Smooth muscle cell of the umbilical artery (primary cell): ENCODE data around the gene LTB4R2. TPM values are rescaled to one million over a fixed set of nuclear protein-coding genes. Genes with fewer than 3 reads are reported as not detected.

Experiments
- total RNA-seq: library from RNA; depleted of rRNA; stranded (reverse); fragments of >200 nt; gene quantifications from 2 replicates; pipeline ENCODE4 v1.2.3, GENCODE V29; 2014

LTB4R2 gene, protein sequence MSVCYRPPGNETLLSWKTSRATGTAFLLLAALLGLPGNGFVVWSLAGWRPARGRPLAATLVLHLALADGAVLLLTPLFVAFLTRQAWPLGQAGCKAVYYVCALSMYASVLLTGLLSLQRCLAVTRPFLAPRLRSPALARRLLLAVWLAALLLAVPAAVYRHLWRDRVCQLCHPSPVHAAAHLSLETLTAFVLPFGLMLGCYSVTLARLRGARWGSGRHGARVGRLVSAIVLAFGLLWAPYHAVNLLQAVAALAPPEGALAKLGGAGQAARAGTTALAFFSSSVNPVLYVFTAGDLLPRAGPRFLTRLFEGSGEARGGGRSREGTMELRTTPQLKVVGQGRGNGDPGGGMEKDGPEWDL
- 2.1 and 3.5 TPM in 2 replicates for total RNA-seq

DNA sequence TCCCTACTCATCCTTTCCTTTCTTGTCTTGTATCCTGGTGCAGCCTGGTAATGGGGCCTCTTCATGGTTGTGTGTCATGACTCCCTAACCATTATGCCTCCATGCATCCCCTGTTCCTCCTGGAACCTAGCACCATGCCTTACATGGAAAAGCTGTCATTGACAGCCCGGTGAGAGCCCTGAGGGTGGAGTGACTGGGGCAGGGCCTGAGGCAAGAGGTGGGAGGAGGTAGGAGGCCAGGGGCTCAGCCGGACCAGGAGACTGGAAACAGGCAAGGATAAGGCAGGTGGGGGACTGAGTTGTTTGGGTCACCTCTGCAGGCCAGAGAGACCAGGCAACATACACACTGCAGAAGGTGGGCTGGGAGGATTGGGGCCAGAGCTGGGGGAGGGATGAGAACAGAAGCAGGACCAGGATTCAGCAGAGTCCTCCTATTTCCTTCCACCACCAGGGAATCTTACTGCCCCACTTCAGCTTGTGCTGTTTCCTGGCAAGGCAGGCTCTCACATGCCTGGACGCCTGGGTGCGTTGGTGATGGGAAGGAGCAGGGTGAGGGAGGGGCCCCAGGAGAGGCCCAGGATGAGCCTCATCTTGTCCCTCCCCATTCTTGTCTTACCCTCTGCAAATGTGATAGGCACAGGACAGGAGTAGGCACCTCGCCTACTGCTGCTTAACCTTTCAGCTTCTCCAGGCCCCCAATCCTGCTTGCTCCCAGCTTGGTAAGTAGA, at the start of gene LTB4R2:
TSS of gene LTB4R2 (plus strand) at position 603 of the 727 bp plus-strand sequence. CDS start 525 bp downstream, outside the sequence.

GRCh38 chr14:24262821-24263733, 46.9 kb upstream of the LTB4R2 start, which contains the start of gene TGM1:
Gene TGM1, minus strand, starts transcription at chr14:24263177. Its CDS starts 825 bp downstream, at chr14:24262352.

DNA sequence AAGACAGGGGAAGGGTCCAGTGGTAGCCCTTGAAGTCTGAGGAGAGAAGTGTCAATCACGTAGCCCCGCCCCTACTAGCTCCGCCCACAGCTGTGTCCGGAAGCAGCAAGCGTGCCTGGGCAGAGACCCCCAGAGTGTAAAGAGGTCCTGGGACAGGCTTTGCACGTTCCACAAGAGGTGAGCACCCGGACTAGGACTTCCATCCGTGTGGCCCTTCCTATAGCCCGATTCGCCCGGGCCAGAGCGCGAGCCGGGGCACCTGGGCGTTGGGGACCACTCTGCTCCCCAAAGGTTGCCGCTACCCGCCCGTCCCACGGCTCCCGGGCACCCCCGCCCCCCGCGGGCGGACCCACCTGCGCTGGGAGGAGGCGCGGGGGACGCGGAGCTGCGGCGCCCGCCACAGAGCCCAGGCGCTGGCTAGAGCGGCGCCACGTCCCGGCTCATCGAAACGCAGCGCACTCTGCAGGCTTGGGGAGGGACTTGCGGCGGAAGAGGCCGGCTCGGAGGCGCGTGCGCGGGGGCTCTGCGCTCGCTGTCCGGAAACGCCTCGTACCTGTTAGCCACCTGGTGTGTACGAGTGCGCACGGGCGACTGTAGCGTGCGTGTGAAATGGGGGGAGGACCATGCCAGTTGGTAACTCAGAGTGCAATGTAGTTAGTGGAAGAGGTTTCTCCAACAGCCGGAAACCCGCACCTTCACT, 38.7 kb upstream of the LTB4R2 start, which contains the start of gene RABGGTA:
TSS of gene RABGGTA (minus strand) at position 464 of the 700 bp plus-strand sequence. CDS start 482 bp downstream, outside the sequence.

GRCh38 chr14:24299255-24300191, 10.4 kb upstream of the LTB4R2 start, which contains the start of the genes DHRS1 and NOP9:
Gene DHRS1, minus strand, starts transcription at chr14:24299780. Its CDS starts 674 bp downstream, at chr14:24299106.
Gene NOP9, plus strand, starts transcription at chr14:24299850. Its CDS starts 105 bp downstream, at chr14:24299955.

DNA sequence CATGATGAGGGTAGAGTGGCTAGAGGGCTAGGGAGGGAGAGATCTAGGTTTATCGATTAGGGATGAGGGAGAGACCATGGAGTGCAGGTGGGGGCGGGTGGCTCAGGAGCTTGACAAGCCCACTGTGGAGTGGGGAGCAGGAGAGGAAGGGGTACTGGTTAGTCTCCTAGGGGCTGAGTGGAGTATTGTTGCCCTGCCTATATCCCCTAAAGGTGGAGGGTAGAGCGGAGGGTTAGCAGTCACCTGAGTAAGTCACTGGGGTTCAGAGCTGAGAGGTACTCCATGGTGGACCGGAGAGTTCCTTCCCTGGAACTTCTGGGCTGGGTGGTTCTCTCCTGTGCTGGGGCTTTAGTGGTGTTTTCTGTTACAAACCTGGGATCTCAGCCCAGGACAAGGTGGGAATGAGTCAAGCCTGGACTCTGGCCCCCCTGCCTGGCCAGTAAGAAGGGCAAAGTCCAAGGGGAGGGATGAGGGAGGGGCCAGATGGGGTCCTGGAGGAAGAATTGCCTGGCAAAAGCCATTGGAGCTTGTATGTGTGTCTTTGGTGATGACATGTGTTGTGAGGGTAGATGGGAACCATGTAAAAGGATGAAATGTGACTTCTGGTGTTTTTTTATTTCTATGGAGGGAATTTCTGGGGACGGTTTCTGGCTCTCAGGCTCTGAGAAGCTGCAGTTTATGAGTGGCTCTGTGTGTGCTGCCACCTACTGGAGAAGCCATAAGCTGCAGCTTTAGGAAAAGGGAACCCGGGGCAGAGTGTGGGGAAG, 2.2 kb upstream of the LTB4R2 start, which contains the start of gene CIDEB:
TSS of gene CIDEB (minus strand) at position 403 of the 767 bp plus-strand sequence. CDS start at position 284, 119 bp downstream.

DNA sequence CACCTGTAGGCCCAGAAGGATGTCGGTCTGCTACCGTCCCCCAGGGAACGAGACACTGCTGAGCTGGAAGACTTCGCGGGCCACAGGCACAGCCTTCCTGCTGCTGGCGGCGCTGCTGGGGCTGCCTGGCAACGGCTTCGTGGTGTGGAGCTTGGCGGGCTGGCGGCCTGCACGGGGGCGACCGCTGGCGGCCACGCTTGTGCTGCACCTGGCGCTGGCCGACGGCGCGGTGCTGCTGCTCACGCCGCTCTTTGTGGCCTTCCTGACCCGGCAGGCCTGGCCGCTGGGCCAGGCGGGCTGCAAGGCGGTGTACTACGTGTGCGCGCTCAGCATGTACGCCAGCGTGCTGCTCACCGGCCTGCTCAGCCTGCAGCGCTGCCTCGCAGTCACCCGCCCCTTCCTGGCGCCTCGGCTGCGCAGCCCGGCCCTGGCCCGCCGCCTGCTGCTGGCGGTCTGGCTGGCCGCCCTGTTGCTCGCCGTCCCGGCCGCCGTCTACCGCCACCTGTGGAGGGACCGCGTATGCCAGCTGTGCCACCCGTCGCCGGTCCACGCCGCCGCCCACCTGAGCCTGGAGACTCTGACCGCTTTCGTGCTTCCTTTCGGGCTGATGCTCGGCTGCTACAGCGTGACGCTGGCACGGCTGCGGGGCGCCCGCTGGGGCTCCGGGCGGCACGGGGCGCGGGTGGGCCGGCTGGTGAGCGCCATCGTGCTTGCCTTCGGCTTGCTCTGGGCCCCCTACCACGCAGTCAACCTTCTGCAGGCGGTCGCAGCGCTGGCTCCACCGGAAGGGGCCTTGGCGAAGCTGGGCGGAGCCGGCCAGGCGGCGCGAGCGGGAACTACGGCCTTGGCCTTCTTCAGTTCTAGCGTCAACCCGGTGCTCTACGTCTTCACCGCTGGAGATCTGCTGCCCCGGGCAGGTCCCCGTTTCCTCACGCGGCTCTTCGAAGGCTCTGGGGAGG, 985 bp downstream of the LTB4R2 start, which contains the start of gene LTB4R:
TSS of gene LTB4R (plus strand) at position 857 of the 959 bp plus-strand sequence. CDS start 4,150 bp downstream, outside the sequence.

DNA sequence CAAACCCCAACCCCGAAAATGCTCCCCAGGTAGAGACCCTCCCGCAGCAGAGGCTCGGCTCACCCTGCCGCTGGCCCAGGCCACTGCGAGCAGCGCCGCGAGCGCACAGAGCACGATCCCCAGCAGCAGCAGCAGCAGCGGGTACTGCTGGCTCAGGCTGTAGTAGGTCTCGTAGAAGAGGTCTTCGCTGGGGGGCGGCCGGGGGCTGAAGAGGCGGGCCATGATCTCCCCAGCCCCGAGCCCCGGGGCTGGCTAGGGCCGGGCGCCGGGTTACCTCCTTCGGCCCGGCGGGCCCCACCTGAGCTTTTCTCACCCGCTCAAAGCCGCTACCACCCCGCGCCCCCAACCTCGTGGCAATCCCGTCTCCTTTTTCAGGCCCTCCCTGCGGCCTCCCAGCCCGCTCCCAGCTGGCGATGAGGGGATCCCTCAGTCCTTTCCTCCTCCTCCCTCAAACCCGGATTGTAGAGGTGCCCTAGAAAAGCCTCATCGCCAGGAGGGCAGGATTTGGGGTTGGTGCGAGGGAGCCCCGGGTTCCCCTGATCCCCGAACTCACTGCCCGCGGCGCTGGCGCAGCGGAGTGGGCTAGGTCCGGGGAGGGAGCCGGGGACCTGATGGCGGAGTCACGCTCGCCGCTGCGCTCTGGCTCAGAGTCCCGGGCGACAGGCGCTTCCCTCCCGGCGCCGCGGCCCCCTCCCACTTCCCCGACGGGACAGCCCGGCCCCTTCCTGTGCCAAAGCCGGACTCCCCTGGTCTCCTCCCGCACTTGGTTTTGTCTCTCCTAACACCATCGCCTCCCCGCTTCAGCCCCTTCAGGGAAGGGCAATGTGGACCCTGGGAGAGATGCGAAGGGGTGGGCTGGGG, 24.7 kb downstream of the LTB4R2 start, which contains the start of gene ADCY4:
TSS of gene ADCY4 (minus strand) at position 641 of the 861 bp plus-strand sequence. CDS start at position 222, 419 bp downstream.

GRCh38 chr14:24339284-24340151, 29.6 kb downstream of the LTB4R2 start, which contains the start of gene RIPK3:
Gene RIPK3, minus strand, starts transcription at chr14:24339991. Its CDS starts 165 bp downstream, at chr14:24339826.

Other genes with a start within 250 kb of the LTB4R2 start
- not detected in 2 replicates for gene CPNE6, start 238.6 kb upstream of the LTB4R2 start, total RNA-seq
- 26.7 TPM in 2 replicates for gene PCK2, start 215.8 kb upstream of the LTB4R2 start, total RNA-seq
- 48.4 and 54.9 TPM in 2 replicates for gene DCAF11, start 195.4 kb upstream of the LTB4R2 start, total RNA-seq
- 0.30 and 0.69 TPM in 2 replicates for gene NRL, start 195.2 kb upstream of the LTB4R2 start, total RNA-seq
- not detected in 2 replicates for gene FITM1, start 179.5 kb upstream of the LTB4R2 start, total RNA-seq
- gene PSME1, start 173.9 kb upstream of the LTB4R2 start, total RNA-seq, result 81.2 and 85.5 TPM in 2 replicates
- gene EMC9, start 168.5 kb upstream of the LTB4R2 start, total RNA-seq, result 10.4 and 16.6 TPM in 2 replicates
- gene PSME2, start 163.5 kb upstream of the LTB4R2 start, total RNA-seq, result 63.5 and 65.1 TPM in 2 replicates
- gene RNF31, start 162.6 kb upstream of the LTB4R2 start, total RNA-seq, result 28.5 and 44.6 TPM in 2 replicates
- gene IRF9, start 148.9 kb upstream of the LTB4R2 start, total RNA-seq, result 30.5 and 42.5 TPM in 2 replicates
- gene REC8, start 138.1 kb upstream of the LTB4R2 start, total RNA-seq, result 1.2 and 1.7 TPM in 2 replicates
- gene IPO4, start 121.3 kb upstream of the LTB4R2 start, total RNA-seq, result 36.2 and 52.9 TPM in 2 replicates
- 90.6 and 92.9 TPM in 2 replicates for gene TM9SF1, start 114.7 kb upstream of the LTB4R2 start, total RNA-seq
- 0.14 and 0.30 TPM in 2 replicates for gene TSSK4, start 104.4 kb upstream of the LTB4R2 start, total RNA-seq
- gene CHMP4A, start 96.7 kb upstream of the LTB4R2 start, total RNA-seq, result 26.1 and 33.1 TPM in 2 replicates
- 7.9 and 20.5 TPM in 2 replicates for gene MDP1, start 94.1 kb upstream of the LTB4R2 start, total RNA-seq
- 158 and 162 TPM in 2 replicates for gene NEDD8, start 77.8 kb upstream of the LTB4R2 start, total RNA-seq
- 66.8 and 89.7 TPM in 2 replicates for gene GMPR2, start 77.2 kb upstream of the LTB4R2 start, total RNA-seq
- 45.1 and 49.5 TPM in 2 replicates for gene TINF2, start 67.5 kb upstream of the LTB4R2 start, total RNA-seq
- gene TGM1, start 47.0 kb upstream of the LTB4R2 start, total RNA-seq, result 0.74 and 2.1 TPM in 2 replicates
- 29.7 and 35.2 TPM in 2 replicates for gene RABGGTA, start 38.5 kb upstream of the LTB4R2 start, total RNA-seq
- 14.9 and 23.2 TPM in 2 replicates for gene DHRS1, start 10.4 kb upstream of the LTB4R2 start, total RNA-seq
- gene NOP9, start 10.3 kb upstream of the LTB4R2 start, total RNA-seq, result 19.6 and 23.9 TPM in 2 replicates
- 0.59 and 0.69 TPM in 2 replicates for gene CIDEB, start 2.2 kb upstream of the LTB4R2 start, total RNA-seq
- 0.59 and 0.78 TPM in 2 replicates for gene LTB4R, start 1.4 kb downstream of the LTB4R2 start, total RNA-seq
- gene ADCY4, start 24.9 kb downstream of the LTB4R2 start, total RNA-seq, result 0.59 and 0.97 TPM in 2 replicates
- not detected in 2 replicates for gene RIPK3, start 29.9 kb downstream of the LTB4R2 start, total RNA-seq
- 29.7 and 36.8 TPM in 2 replicates for gene NFATC4, start 58.0 kb downstream of the LTB4R2 start, total RNA-seq
- 1.2 and 3.0 TPM in 2 replicates for gene NYNRIN, start 88.9 kb downstream of the LTB4R2 start, total RNA-seq
- gene CBLN3, start 119.5 kb downstream of the LTB4R2 start, total RNA-seq, result 1.7 and 2.7 TPM in 2 replicates
- 47.7 and 49.6 TPM in 2 replicates for gene KHNYN, start 119.8 kb downstream of the LTB4R2 start, total RNA-seq
- 8.2 and 13.1 TPM in 2 replicates for gene SDR39U1, start 132.6 kb downstream of the LTB4R2 start, total RNA-seq
- gene CMA1, start 198.1 kb downstream of the LTB4R2 start, total RNA-seq, result not detected in 2 replicates